ENCODE data around the gene SF1.

SF1 gene

DNA sequence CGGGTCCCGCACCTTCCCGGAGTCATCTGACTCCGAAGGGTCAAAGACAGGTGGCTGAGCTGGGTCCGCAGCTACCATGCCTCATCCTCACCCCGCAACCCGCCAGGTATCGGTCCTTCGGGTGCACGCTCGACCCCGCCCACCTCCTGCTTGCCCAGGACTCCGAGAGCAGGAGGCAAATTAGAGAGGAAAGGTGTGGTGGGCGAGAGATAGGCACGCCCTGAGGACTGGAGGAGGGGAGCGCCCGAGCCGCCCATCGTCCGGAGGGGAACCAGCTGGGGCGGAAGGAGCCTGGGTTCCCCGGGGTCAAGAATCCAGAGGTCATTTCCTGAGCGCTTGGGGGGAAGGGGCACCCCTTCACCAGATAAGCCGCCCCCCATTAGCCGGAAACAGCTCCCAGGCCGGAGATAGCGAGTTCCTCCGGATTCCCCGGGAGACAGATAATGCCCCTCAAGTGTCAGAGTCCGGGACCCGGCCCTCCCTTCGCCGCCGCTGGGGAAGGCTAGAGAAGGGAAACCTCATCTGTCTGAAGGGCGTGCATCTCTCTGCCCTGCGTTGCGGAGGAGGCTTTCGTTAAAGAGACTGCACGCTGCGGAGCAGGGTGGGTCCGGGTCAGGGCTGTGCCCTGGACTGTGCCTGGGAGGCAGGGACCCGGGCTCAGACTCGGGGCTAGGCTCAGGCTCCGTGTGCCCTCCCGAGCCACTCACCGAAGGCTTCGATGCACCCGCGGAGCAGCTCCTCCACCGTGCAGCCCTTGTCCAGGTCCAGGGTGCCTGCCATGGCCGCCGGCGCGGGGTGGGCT, 36.1 kb downstream of the SF1 start:
- FAIRE-seq (no peak), DNase-seq (ENCODE audit: insufficient read length) (no peak)
- TF ChIP-seq POLR2A (IDR thresholded peaks at IDR 0.05; ENCODE audit: low read depth, low read length) (no peak), TAF1 (IDR thresholded peaks at IDR 0.05; ENCODE audit: borderline replicate concordance, low read depth, low read length) (no peak), POLR2AphosphoS5 (IDR thresholded peaks at IDR 0.05; ENCODE audit: low read depth, low read length) (no peak)

GRCh38 chr11:64741375-64742086, 36.8 kb downstream of the SF1 start:
- no peak for FAIRE-seq

GRCh38 chr11:64739871-64740270, 38.5 kb downstream of the SF1 start:
- DNase-seq (ENCODE audit: insufficient read length) (no peak), FAIRE-seq (no peak)
- no peak for TF ChIP-seq POLR2A (IDR thresholded peaks at IDR 0.05; ENCODE audit: low read depth, low read length)
- no peak for TF ChIP-seq TAF1 (IDR thresholded peaks at IDR 0.05; ENCODE audit: borderline replicate concordance, low read depth, low read length)
- TF ChIP-seq POLR2AphosphoS5 (IDR thresholded peaks at IDR 0.05; ENCODE audit: low read depth, low read length) = no peak

More at GRCh38 chr11:64741375-64742086, 36.8 kb downstream of the SF1 start:
- no peak for TF ChIP-seq TAF1 (IDR thresholded peaks at IDR 0.05; ENCODE audit: borderline replicate concordance, low read depth, low read length)
- no peak for TF ChIP-seq POLR2AphosphoS5 (IDR thresholded peaks at IDR 0.05; ENCODE audit: low read depth, low read length)
- no peak for DNase-seq (ENCODE audit: insufficient read length)

DNA sequence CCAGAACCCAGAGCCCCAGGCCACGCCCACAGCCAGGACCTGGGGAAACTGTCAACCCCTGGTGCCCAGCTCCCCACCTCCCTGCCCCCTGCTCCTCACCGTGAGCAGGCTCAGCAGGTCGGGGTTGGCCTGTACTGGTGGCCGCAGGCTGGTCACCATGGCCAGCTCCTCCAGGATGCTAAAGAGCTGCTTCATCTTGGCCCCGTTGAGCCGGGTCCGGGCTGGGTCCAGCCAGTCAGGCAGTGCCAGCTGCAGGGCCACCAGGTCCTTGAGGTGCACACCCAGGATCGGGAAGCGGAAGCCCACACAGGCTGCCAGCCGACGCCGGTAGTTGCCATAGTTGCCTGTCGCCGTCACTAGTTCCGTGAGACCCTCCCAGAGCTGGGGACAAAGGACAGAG, 41.7 kb downstream of the SF1 start:
- TF ChIP-seq POLR2A (IDR thresholded peaks at IDR 0.05; ENCODE audit: low read depth, low read length) (no peak), POLR2AphosphoS5 (IDR thresholded peaks at IDR 0.05; ENCODE audit: low read depth, low read length) (no peak), TAF1 (IDR thresholded peaks at IDR 0.05; ENCODE audit: borderline replicate concordance, low read depth, low read length) (no peak)
- DNase-seq (ENCODE audit: insufficient read length) = no peak
- no peak for FAIRE-seq

DNA sequence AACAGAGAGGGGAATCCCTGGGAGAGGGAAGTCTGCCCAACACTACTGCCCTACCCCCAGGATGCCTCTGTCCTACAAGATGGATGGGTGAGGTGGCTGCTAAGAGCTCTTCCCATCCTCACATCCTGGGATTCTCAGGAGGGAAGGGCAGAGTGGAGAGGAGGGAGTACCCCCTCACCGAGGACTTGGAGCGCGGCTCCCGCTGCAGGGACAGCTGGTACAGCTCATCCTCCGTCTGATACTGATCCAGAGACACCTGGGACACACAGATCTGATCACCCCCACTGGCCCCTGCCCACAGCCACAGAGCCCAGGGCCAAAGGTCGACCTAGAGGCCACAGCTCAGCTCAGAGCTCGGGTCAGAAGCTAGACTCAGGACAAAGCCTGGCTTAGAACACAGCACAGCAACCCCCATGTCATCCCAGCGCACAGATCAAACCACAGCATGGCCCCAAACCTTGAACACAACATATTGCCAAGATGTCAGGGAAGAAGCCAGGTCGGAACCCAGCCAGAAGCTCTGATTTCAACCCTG, 42.5 kb downstream of the SF1 start:
- FAIRE-seq (peak; percentile 21), DNase-seq (ENCODE audit: insufficient read length) (no peak)

GRCh38 chr11:64734811-64735724, 43.3 kb downstream of the SF1 start:
- TF ChIP-seq POLR2A (IDR thresholded peaks at IDR 0.05; ENCODE audit: low read depth, low read length) (no peak), POLR2AphosphoS5 (IDR thresholded peaks at IDR 0.05; ENCODE audit: low read depth, low read length) (no peak), TAF1 (IDR thresholded peaks at IDR 0.05; ENCODE audit: borderline replicate concordance, low read depth, low read length) (no peak)
- no peak for DNase-seq (ENCODE audit: insufficient read length)
- no peak for FAIRE-seq

More for the DNA sequence above, 42.5 kb downstream of the SF1 start:
- TF ChIP-seq POLR2A (IDR thresholded peaks at IDR 0.05; ENCODE audit: low read depth, low read length) (no peak), POLR2AphosphoS5 (IDR thresholded peaks at IDR 0.05; ENCODE audit: low read depth, low read length) (no peak), TAF1 (IDR thresholded peaks at IDR 0.05; ENCODE audit: borderline replicate concordance, low read depth, low read length) (no peak)

- FAIRE-seq = no peak
- TF ChIP-seq TAF1 (IDR thresholded peaks at IDR 0.05; ENCODE audit: borderline replicate concordance, low read depth, low read length) (no peak), POLR2AphosphoS5 (IDR thresholded peaks at IDR 0.05; ENCODE audit: low read depth, low read length) (no peak), POLR2A (IDR thresholded peaks at IDR 0.05; ENCODE audit: low read depth, low read length) (no peak)
- no peak for DNase-seq (ENCODE audit: insufficient read length)
These were observed 46.7 kb downstream of the SF1 start for GRCh38 chr11:64731601-64732000.

DNA sequence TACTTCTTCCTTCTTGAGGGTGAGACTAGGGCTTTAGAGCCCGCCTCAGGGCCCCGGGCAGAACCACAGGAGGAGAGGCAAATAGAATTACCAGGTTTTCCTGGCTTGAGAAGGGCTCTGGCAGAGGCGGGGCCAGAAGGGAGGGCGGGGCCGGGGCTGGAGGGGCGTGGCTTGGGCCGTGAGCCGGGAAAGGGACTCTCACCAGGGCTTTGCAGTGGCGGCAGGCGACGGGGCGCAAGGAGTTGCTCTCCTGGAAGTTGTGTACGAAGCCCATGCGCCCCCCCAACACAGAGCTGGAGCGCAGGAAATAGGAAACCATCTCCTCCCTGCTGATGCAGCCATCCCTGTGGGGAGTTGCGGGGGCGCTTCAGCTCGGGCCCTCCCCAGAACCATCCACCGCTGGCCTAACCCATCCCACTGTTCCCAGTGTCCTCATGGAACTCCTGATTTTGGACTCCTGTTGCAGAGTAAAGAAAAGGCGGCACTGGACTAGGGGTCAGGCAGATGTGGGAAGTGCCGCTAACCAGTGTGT, 48.4 kb downstream of the SF1 start:
- FAIRE-seq (no peak), DNase-seq (ENCODE audit: insufficient read length) (no peak)
- no peak for TF ChIP-seq POLR2AphosphoS5 (IDR thresholded peaks at IDR 0.05; ENCODE audit: low read depth, low read length)
- TF ChIP-seq TAF1 (IDR thresholded peaks at IDR 0.05; ENCODE audit: borderline replicate concordance, low read depth, low read length) = no peak
- no peak for TF ChIP-seq POLR2A (IDR thresholded peaks at IDR 0.05; ENCODE audit: low read depth, low read length)

GRCh38 chr11:64728757-64729365, 49.5 kb downstream of the SF1 start:
- no peak for FAIRE-seq
- DNase-seq (ENCODE audit: insufficient read length) = no peak
- TF ChIP-seq TAF1 (IDR thresholded peaks at IDR 0.05; ENCODE audit: borderline replicate concordance, low read depth, low read length) (no peak), POLR2AphosphoS5 (IDR thresholded peaks at IDR 0.05; ENCODE audit: low read depth, low read length) (no peak)

DNA sequence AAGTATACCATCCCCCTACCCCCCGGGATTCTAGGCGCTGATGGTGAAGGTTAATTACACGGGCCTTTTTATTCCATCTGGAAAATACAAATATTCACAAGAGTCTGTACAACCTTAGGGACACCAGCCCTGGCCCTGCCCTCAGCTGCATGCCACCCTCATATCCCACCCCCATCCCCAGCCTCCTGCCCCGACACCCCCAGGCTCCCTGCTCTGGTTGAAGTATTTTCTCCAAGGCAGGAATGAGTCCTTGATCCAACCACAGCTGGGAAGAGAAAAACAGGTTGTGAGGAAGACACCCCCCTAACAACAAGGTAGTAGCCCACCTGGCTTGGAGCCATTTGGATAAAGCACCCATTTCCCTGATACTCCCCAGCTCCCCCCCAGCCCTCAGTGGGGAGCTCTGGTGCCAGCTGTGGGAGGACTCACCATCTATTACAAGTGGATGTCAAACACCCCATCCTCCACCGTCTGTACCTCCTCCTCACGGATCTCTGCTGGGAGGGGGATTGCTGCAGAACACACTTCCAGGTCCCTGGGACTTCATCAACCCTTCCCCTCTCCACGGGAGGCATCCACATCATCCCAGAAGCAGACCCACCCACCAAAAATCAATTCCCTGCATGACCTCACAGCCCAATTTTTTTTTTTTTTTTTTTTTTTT, 51.3 kb downstream of the SF1 start:
- TF ChIP-seq POLR2AphosphoS5 (IDR thresholded peaks at IDR 0.05; ENCODE audit: low read depth, low read length) (no peak), POLR2A (IDR thresholded peaks at IDR 0.05; ENCODE audit: low read depth, low read length) (no peak), TAF1 (IDR thresholded peaks at IDR 0.05; ENCODE audit: borderline replicate concordance, low read depth, low read length) (no peak)
- DNase-seq (ENCODE audit: insufficient read length) (no peak), FAIRE-seq (no peak)

Data from GM12892 (cell line).